SK-N-SH treated with all-trans-retinoic acid at 6 μM for 48 hours (cell line): ENCODE measurements around the gene CALN1.

Experiments used
- ATAC-seq: fragments of 200-7000 bp; cut with Tn5 transposase; 3 replicates; pipeline ENCODE4 v1.9.1; 2020; ENCODE audit warnings: mild to moderate bottlenecking, moderate library complexity
- ARNTL ChIP-seq: fragments of 450-650 bp; formaldehyde crosslinking; IDR thresholded peaks from 2 replicates; pipeline ENCODE4 v1.5.0; 2020; ENCODE audit warnings: low read depth, mild to moderate bottlenecking, moderate library complexity, borderline replicate concordance
- BACH2 ChIP-seq: fragments of 250-450 bp; sonication (Bioruptor Pico); IDR thresholded peaks from 2 replicates; pipeline ENCODE4 v1.9.0; 2021; ENCODE audit warnings: mild to moderate bottlenecking, borderline replicate concordance
- CREB5 ChIP-seq: fragments of 250-450 bp; sonication (Bioruptor Pico); IDR thresholded peaks from 2 replicates; pipeline ENCODE4 v1.5.1; 2020; ENCODE audit warnings: low read depth, mild to moderate bottlenecking, moderate library complexity
- CSDC2 ChIP-seq: fragments of 250-450 bp; sonication (Bioruptor Pico); IDR thresholded peaks from 2 replicates; pipeline ENCODE4 v1.5.0; 2020; ENCODE audit warnings: mild to moderate bottlenecking, moderate library complexity
- CSRNP3 ChIP-seq: fragments of 250-450 bp; sonication (Bioruptor Pico); IDR thresholded peaks from 2 replicates; pipeline ENCODE4 v1.5.1; 2021; ENCODE audit warnings: mild to moderate bottlenecking, moderate library complexity
- ESRRG ChIP-seq: fragments of 250-450 bp; sonication (Bioruptor Pico); IDR thresholded peaks from 2 replicates; pipeline ENCODE4 v1.6.1; 2021; ENCODE audit warnings: mild to moderate bottlenecking
- GLIS3 ChIP-seq: fragments of 250-450 bp; sonication (Bioruptor Pico); IDR thresholded peaks from 2 replicates; pipeline ENCODE4 v1.5.0; 2020; ENCODE audit warnings: mild to moderate bottlenecking, moderate library complexity
- ISL1 ChIP-seq: fragments of 250-450 bp; sonication (Bioruptor Pico); IDR thresholded peaks from 2 replicates; pipeline ENCODE4 v2.1.2; 2022; ENCODE audit warnings: mild to moderate bottlenecking, moderate library complexity
- OSR1 ChIP-seq: fragments of 250-450 bp; sonication (Bioruptor Pico); IDR thresholded peaks from 2 replicates; pipeline ENCODE4 v1.8.0; 2022; ENCODE audit warnings: moderate library complexity, mild to moderate bottlenecking, inconsistent platforms
- POU6F1 ChIP-seq: fragments of 250-450 bp; sonication (Bioruptor Pico); IDR thresholded peaks from 2 replicates; pipeline ENCODE4 v1.8.0; 2021; ENCODE audit warnings: low read depth, mild to moderate bottlenecking, moderate library complexity, borderline replicate concordance
- PPARA ChIP-seq: fragments of 250-450 bp; sonication (Bioruptor Pico); IDR thresholded peaks from 2 replicates; pipeline ENCODE4 v1.5.0; 2020; ENCODE audit warnings: mild to moderate bottlenecking, borderline replicate concordance
- RARB ChIP-seq: fragments of 250-450 bp; sonication (Bioruptor Pico); IDR thresholded peaks from 2 replicates; pipeline ENCODE4 v1.8.0; 2021; ENCODE audit warnings: mild to moderate bottlenecking, moderate library complexity
- SNAI2 ChIP-seq: fragments of 250-450 bp; sonication (Bioruptor Pico); IDR thresholded peaks from 2 replicates; pipeline ENCODE4 v1.5.0; 2020; ENCODE audit warnings: mild to moderate bottlenecking, moderate library complexity
- TCF4 ChIP-seq: fragments of 250-450 bp; sonication (Bioruptor Pico); IDR thresholded peaks from 2 replicates; pipeline ENCODE4 v1.8.0; 2021; ENCODE audit warnings: mild to moderate bottlenecking, moderate library complexity, borderline replicate concordance
- TOX ChIP-seq: fragments of 250-450 bp; sonication (Bioruptor Pico); IDR thresholded peaks from 2 replicates; pipeline ENCODE4 v1.8.0; 2021; ENCODE audit warnings: mild to moderate bottlenecking, moderate library complexity, borderline replicate concordance
- TSHZ2 ChIP-seq: fragments of 250-450 bp; sonication (Bioruptor Pico); IDR thresholded peaks from 2 replicates; pipeline ENCODE4 v1.5.0; 2020; ENCODE audit warnings: mild to moderate bottlenecking, moderate library complexity
- ZC3H10 ChIP-seq: fragments of 250-450 bp; sonication (Bioruptor Pico); IDR thresholded peaks from 2 replicates; pipeline ENCODE4 v1.5.1; 2021; ENCODE audit warnings: mild to moderate bottlenecking, moderate library complexity
- ZFP3 ChIP-seq: fragments of 250-450 bp; sonication (Bioruptor Pico); IDR thresholded peaks from 2 replicates; pipeline ENCODE4 v1.5.0; 2020; ENCODE audit warnings: mild to moderate bottlenecking, moderate library complexity
- ZFP30 ChIP-seq: fragments of 450-650 bp; formaldehyde crosslinking; IDR thresholded peaks from 2 replicates; pipeline ENCODE4 v1.5.0; 2022; ENCODE audit warnings: mild to moderate bottlenecking, moderate library complexity
- ZNF70 ChIP-seq: fragments of 450-650 bp; formaldehyde crosslinking; IDR thresholded peaks from 2 replicates; pipeline ENCODE4 v1.5.0; 2020; ENCODE audit warnings: mild to moderate bottlenecking, moderate library complexity
- ZNF8 ChIP-seq: fragments of 450-650 bp; formaldehyde crosslinking; IDR thresholded peaks from 2 replicates; pipeline ENCODE4 v1.5.0; 2020; ENCODE audit warnings: mild to moderate bottlenecking, moderate library complexity

Gene CALN1

GRCh38 chr7:71962636-71963035 is 449.5 kb downstream of the CALN1 start:
- ATAC-seq: no peak
- TF ChIP-seq ZFP30 (no peak), ISL1 (CRISPR knock-in tag) (no peak), ZC3H10 (CRISPR knock-in tag) (no peak), RARB (CRISPR knock-in tag) (no peak), ZNF70 (CRISPR knock-in tag) (no peak), TOX (no peak), CREB5 (CRISPR knock-in tag) (no peak), TCF4 (CRISPR knock-in tag) (no peak), CSDC2 (CRISPR knock-in tag) (no peak)

DNA sequence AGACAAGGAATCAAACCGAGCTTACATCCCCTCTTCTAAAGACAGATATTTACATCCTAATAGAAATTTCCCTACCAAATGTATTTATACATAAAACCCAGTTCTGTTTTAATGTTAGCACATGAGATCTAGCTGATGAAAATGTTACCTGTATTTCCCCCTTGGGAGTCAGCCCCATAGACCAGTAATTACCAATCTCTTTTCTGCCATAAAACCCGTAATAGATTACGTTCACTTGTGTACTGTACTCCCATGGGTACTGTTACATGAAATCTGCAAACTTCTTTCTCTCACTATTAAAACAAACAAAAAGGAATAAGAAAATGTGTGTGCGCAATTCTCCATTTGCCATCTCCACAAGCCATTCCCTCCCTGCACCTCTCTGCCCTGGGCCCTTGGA is 450.9 kb downstream of the CALN1 start:
- no peak for ATAC-seq
- no peak for TF ChIP-seq ZNF8
- TF ChIP-seq PPARA: no peak
- no peak for TF ChIP-seq TSHZ2 (CRISPR knock-in tag)
- no peak for TF ChIP-seq ESRRG
- no peak for TF ChIP-seq OSR1 (CRISPR knock-in tag)
- no peak for TF ChIP-seq RARB (CRISPR knock-in tag)
- no peak for TF ChIP-seq CSDC2 (CRISPR knock-in tag)
- no peak for TF ChIP-seq ISL1 (CRISPR knock-in tag)
- TF ChIP-seq TCF4 (CRISPR knock-in tag): no peak
- TF ChIP-seq ARNTL (CRISPR knock-in tag): no peak
- no peak for TF ChIP-seq GLIS3
- no peak for TF ChIP-seq POU6F1 (CRISPR knock-in tag)
- TF ChIP-seq CREB5 (CRISPR knock-in tag): no peak

GRCh38 chr7:71942115-71942514 is 470.0 kb downstream of the CALN1 start:
- ATAC-seq: no peak
- TF ChIP-seq BACH2 (CRISPR knock-in tag) (no peak), GLIS3 (no peak), CREB5 (CRISPR knock-in tag) (no peak), ZNF70 (CRISPR knock-in tag) (no peak), ISL1 (CRISPR knock-in tag) (no peak), ZFP30 (no peak), ZFP3 (no peak), TCF4 (CRISPR knock-in tag) (no peak), CSDC2 (CRISPR knock-in tag) (no peak)

DNA sequence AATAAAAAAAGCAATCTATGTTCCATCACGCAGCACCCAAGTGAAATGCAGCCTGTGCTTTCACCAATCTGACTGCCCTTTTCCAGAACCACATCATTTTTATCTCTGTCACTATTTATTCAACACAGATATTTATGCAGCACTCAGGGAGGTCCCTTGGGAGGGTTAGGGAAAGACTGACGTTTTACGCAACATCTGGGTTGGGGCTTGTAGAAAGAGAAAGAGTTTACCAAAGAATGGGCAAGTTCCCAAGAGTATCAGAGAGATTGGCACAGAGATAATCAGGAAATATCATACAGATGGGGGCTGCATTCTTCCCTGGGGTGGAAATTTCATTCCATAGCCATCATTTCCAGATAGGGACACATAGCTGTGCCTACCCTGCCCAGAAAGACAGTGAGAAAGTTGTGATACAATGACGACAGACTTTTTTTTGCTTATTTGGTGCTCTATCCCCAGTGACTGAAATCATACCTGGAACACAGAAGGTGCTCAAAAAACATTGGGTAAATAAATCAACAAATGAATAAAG is 474.2 kb downstream of the CALN1 start:
- no peak for ATAC-seq
- TF ChIP-seq ARNTL (CRISPR knock-in tag): no peak
- TF ChIP-seq BACH2 (CRISPR knock-in tag): no peak
- no peak for TF ChIP-seq RARB (CRISPR knock-in tag)
- TF ChIP-seq ISL1 (CRISPR knock-in tag): no peak
- no peak for TF ChIP-seq TCF4 (CRISPR knock-in tag)
- TF ChIP-seq ZNF8: no peak
- no peak for TF ChIP-seq ESRRG
- TF ChIP-seq OSR1 (CRISPR knock-in tag): no peak
- TF ChIP-seq ZNF70 (CRISPR knock-in tag): no peak
- no peak for TF ChIP-seq CSRNP3 (CRISPR knock-in tag)
- TF ChIP-seq POU6F1 (CRISPR knock-in tag): no peak
- no peak for TF ChIP-seq SNAI2 (CRISPR knock-in tag)
- no peak for TF ChIP-seq GLIS3
